ENCODE results near the gene RNF157. TPM values are rescaled to one million over a fixed set of nuclear protein-coding genes. Genes with fewer than 3 reads are reported as not detected.

The RNF157 gene
- total and polyA plus RNA-seq, 2 of the 13 experiments (the other 11 are each of a cell fraction or from before 2014, with no cell fraction given) = 0.44 to 1.5 TPM

GRCh38 chr17:76138234-76138895 lies 101.9 kb downstream of the RNF157 start (continued):
- TF ChIP-seq ZNF180 (CRISPR knock-in tag; IDR thresholded peaks at IDR 0.05; ENCODE audit: borderline replicate concordance, low read depth) = no peak
- no peak for TF ChIP-seq ZBTB21 (CRISPR knock-in tag; IDR thresholded peaks at IDR 0.05)
- no peak for TF ChIP-seq ZNF207 (IDR thresholded peaks at IDR 0.05; ENCODE audit: borderline replicate concordance)
- 0 out of 2 replicates have a peak, but pooled peaks have one; percentile 20 for TF ChIP-seq E2F1 (CRISPR knock-in tag; IDR thresholded peaks at IDR 0.05)
- 0 out of 2 replicates have a peak, but pooled peaks have one; percentile 21 for TF ChIP-seq ETS1 (CRISPR knock-in tag; IDR thresholded peaks at IDR 0.05)
- TF ChIP-seq ERF (CRISPR knock-in tag; IDR thresholded peaks at IDR 0.05) = peak; percentile 77
- no peak; the same call in 1 of the 2 replicates for TF ChIP-seq HMGXB3 (CRISPR knock-in tag; IDR thresholded peaks at IDR 0.05; ENCODE audit: borderline replicate concordance)
- no peak for TF ChIP-seq PCBP2 (optimal IDR thresholded peaks at IDR 0.05; ENCODE audit: low read depth, low read length, poor library complexity, severe bottlenecking)
- no peak for TF ChIP-seq SP1 (IDR thresholded peaks at IDR 0.05)
- TF ChIP-seq SP1 (CRISPR knock-in tag; IDR thresholded peaks at IDR 0.05) = no peak; the same call in 1 of the 2 replicates
- TF ChIP-seq ZKSCAN1 (IDR thresholded peaks at IDR 0.05; ENCODE audit: low read length) = no peak
- TF ChIP-seq RFX1 (IDR thresholded peaks at IDR 0.05) = no peak
- TF ChIP-seq ZNF747 (CRISPR knock-in tag; IDR thresholded peaks at IDR 0.05; ENCODE audit: borderline replicate concordance) = peak; percentile 72
- TF ChIP-seq ZNF563 (CRISPR knock-in tag; IDR thresholded peaks at IDR 0.05) = no peak
- no peak for TF ChIP-seq ZSCAN30 (CRISPR knock-in tag; IDR thresholded peaks at IDR 0.05)
- no peak for TF ChIP-seq ZNF432 (CRISPR knock-in tag; IDR thresholded peaks at IDR 0.05; ENCODE audit: borderline replicate concordance)
- peak; percentile 68; the same call in 1 of the 2 replicates for TF ChIP-seq NFKBIZ (CRISPR knock-in tag; IDR thresholded peaks at IDR 0.05)
- peak; percentile 76; the same call in 1 of the 2 replicates for TF ChIP-seq ZMYM3 (CRISPR knock-in tag; IDR thresholded peaks at IDR 0.05)
- TF ChIP-seq ZNF292 (CRISPR knock-in tag; IDR thresholded peaks at IDR 0.05; ENCODE audit: borderline replicate concordance, low read depth) = peak; percentile 81
- TF ChIP-seq U2AF1 (optimal IDR thresholded peaks at IDR 0.05; ENCODE audit: low read depth, low read length) = peak; percentile 45
- TF ChIP-seq MAF1 (CRISPR knock-in tag; IDR thresholded peaks at IDR 0.05; ENCODE audit: borderline replicate concordance) = no peak; the same call in 1 of the 2 replicates
- TF ChIP-seq ZNF337 (CRISPR knock-in tag; IDR thresholded peaks at IDR 0.05; ENCODE audit: borderline replicate concordance, low read depth) = no peak
- 0 out of 2 replicates have a peak, but pooled peaks have one; percentile 11 for TF ChIP-seq MIER2 (CRISPR knock-in tag; IDR thresholded peaks at IDR 0.05)
